Spleen (tissue), 7 donors: ENCODE results near the gene LOXL1.

ENCODE experiments used
- POLR2A ChIP-seq, 3 donors: fragments of 450-650 bp; IDR thresholded peaks; one replicate each; pipeline ENCODE4 v1.5.1; 2017; ENCODE audit warnings: antibody characterized with exemption in 3 of 3, mild to moderate bottlenecking in 1 of 3
- POLR2AphosphoS5 ChIP-seq, 3 donors: sonication (generic); formaldehyde crosslinking; IDR thresholded peaks; one replicate each; pipeline ENCODE4 v1.5.1; 2017; ENCODE audit warnings: antibody characterized with exemption in 3 of 3
- TF ChIP-seq, protein P1 (sequence below), 11 experiments: fragments of 200-600 bp in 7 of 11; fragments of 450-650 bp in 4 of 11; sonication (generic) in 4 of 11; IDR thresholded peaks in 8 of 11; conservative IDR thresholded peaks in 3 of 11; 1 replicate in 7 of 11; 2 replicates in 4 of 11; pipeline versions ENCODE4 v1.4.0 to v1.8.0; 2016 to 2021; ENCODE audit warnings: antibody characterized with exemption in 11 of 11, inconsistent platforms in 4 of 11, mild to moderate bottlenecking in 1 of 11
- donor health status: DM: no; HTN: no; CAD: no; lungs with moderate emphysema.
- donor health status: DM: no; HTN: no; CAD: no.
- donor health status: DM: no; HTN: no; CAD: no.

DNA sequence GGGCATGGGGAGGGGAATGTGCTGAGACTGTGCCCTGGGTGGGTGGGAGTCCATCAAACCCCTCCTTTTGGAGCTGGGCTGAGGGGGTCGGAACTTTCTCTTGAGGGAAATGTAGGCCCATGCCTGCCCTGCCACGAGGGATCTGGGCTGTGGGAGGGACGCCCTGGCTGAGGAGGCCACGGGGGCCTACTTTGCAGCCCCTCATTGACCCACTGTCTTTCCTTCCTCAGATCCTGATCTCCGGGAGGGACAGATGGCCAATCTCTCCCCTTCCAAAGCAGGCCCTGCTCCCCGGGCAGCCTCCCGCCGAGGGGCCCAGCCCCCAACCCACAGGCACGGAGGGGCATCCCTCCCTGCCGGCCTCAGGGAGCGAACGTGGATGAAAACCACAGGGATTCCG, 25.3 kb downstream of the LOXL1 start:
- TF ChIP-seq, protein P1, sequence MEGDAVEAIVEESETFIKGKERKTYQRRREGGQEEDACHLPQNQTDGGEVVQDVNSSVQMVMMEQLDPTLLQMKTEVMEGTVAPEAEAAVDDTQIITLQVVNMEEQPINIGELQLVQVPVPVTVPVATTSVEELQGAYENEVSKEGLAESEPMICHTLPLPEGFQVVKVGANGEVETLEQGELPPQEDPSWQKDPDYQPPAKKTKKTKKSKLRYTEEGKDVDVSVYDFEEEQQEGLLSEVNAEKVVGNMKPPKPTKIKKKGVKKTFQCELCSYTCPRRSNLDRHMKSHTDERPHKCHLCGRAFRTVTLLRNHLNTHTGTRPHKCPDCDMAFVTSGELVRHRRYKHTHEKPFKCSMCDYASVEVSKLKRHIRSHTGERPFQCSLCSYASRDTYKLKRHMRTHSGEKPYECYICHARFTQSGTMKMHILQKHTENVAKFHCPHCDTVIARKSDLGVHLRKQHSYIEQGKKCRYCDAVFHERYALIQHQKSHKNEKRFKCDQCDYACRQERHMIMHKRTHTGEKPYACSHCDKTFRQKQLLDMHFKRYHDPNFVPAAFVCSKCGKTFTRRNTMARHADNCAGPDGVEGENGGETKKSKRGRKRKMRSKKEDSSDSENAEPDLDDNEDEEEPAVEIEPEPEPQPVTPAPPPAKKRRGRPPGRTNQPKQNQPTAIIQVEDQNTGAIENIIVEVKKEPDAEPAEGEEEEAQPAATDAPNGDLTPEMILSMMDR (IDR thresholded peaks at IDR 0.05 in 8 of 11, conservative IDR thresholded peaks at IDR 0.05 in 3 of 11): no peak
- no peak for TF ChIP-seq POLR2A (IDR thresholded peaks at IDR 0.05)
- TF ChIP-seq POLR2AphosphoS5 (IDR thresholded peaks at IDR 0.05): no peak
